ENCODE data around the gene RXFP4.
A peak's percentile ranks its signal among the peaks of the same experiment; 100 is the strongest.
"Not testable (repeated sequence)": the region's sequence is repeated elsewhere in the genome, so short reads cannot be mapped to it uniquely, and the experiment has no call there.

RXFP4 gene

GRCh38 chr1:155940993-155941844 lies at the start of gene RXFP4:
Gene RXFP4 (plus strand): TSS chr1:155941638. CDS start chr1:155941710, 72 bp downstream.
- no peak for DNase-seq (ENCODE audit: low read depth)

GRCh38 chr1:155892796-155893195 lies 48.6 kb upstream of the RXFP4 start:
- no peak for DNase-seq (ENCODE audit: low read depth)

GRCh38 chr1:155893389-155894142 lies 47.9 kb upstream of the RXFP4 start:
- DNase-seq (ENCODE audit: low read depth), result no peak

- not testable (repeated sequence) for DNase-seq (ENCODE audit: low read depth)
Measured at GRCh38 chr1:155895617-155896016, 45.8 kb upstream of the RXFP4 start.

- DNase-seq (ENCODE audit: low read depth), result not testable (repeated sequence)
Measured at GRCh38 chr1:155896476-155896875, 45.0 kb upstream of the RXFP4 start.

- no peak for DNase-seq (ENCODE audit: low read depth)
Measured at GRCh38 chr1:155897746-155898145, 43.7 kb upstream of the RXFP4 start.

GRCh38 chr1:155898888-155899287 lies 42.5 kb upstream of the RXFP4 start:
- no peak for DNase-seq (ENCODE audit: low read depth)

GRCh38 chr1:155899683-155900082 lies 41.8 kb upstream of the RXFP4 start:
- DNase-seq (ENCODE audit: low read depth), result no peak

- no peak for DNase-seq (ENCODE audit: low read depth)
Measured at GRCh38 chr1:155900161-155900560, 41.3 kb upstream of the RXFP4 start.

GRCh38 chr1:155904261-155904660 lies 37.2 kb upstream of the RXFP4 start:
- DNase-seq (ENCODE audit: low read depth), result no peak

GRCh38 chr1:155909894-155910293 lies 31.5 kb upstream of the RXFP4 start:
- DNase-seq (ENCODE audit: low read depth), result no peak

- no peak for DNase-seq (ENCODE audit: low read depth)
Measured at GRCh38 chr1:155910621-155911121, 30.8 kb upstream of the RXFP4 start.

- DNase-seq (ENCODE audit: low read depth), result peak; percentile 74
Measured at GRCh38 chr1:155911156-155912055, 30.0 kb upstream of the RXFP4 start, which contains the start of gene RIT1. Gene RIT1 (minus strand): TSS chr1:155911349. CDS start chr1:155910761, 588 bp downstream.

- no peak for DNase-seq (ENCODE audit: low read depth)
Measured at GRCh38 chr1:155912056-155912536, 29.3 kb upstream of the RXFP4 start.

- no peak for DNase-seq (ENCODE audit: low read depth)
Measured at GRCh38 chr1:155913969-155914757, 27.3 kb upstream of the RXFP4 start.

- DNase-seq (ENCODE audit: low read depth), result no peak
Measured at GRCh38 chr1:155918660-155919059, 22.8 kb upstream of the RXFP4 start.

- DNase-seq (ENCODE audit: low read depth), result no peak
Measured at GRCh38 chr1:155919801-155920200, 21.6 kb upstream of the RXFP4 start.

- DNase-seq (ENCODE audit: low read depth), result no peak
Measured at GRCh38 chr1:155920717-155921116, 20.7 kb upstream of the RXFP4 start.

- no peak for DNase-seq (ENCODE audit: low read depth)
Measured at GRCh38 chr1:155925506-155925905, 15.9 kb upstream of the RXFP4 start.

- no peak for DNase-seq (ENCODE audit: low read depth)
Measured at GRCh38 chr1:155929057-155929456, 12.4 kb upstream of the RXFP4 start.

- DNase-seq (ENCODE audit: low read depth), result not testable (repeated sequence)
Measured at GRCh38 chr1:155930725-155931124, 10.7 kb upstream of the RXFP4 start.

All from T-helper 22 cell (primary cell).